Endothelial cell of umbilical vein (primary cell): ENCODE results near the gene CD74. TPM values are rescaled to one million over a fixed set of nuclear protein-coding genes. Genes with fewer than 3 reads are reported as not detected.
A peak's percentile ranks its signal among the peaks of the same experiment; 100 is the strongest.

Experiments
- BruUV-seq: library from RNA; stranded (reverse); fragments of 400-500 nt; replicated peaks from 2 replicates; lab custom pipeline; 2021; lab: Mats Ljungman, UMichigan
- CTCF ChIA-PET: fragments of 300-600, 350-600 bp; sonication (Branson Sonifier 250); formaldehyde crosslinking; loops from one replicate; lab custom pipeline; 2021; ENCODE audit warnings: antibody characterized with exemption, inconsistent platforms; lab: Charles Lee
- POLR2A ChIA-PET: fragments of 300-600, 350-600 bp; sonication (Branson Sonifier 250); formaldehyde crosslinking; loops from one replicate; lab custom pipeline; 2021; ENCODE audit warnings: antibody characterized with exemption, inconsistent platforms; lab: Charles Lee
- DNase-seq: peaks from one replicate; pipeline ENCODE4 v3.0.0-alpha.2; 2011; ENCODE audit warnings: low read depth, low spot score
- FAIRE-seq: peaks from 2 replicates; lab custom pipeline; 2011; peaks lifted over from hg19 to GRCh38; lab: Jason Lieb, UNC
- H2AFZ ChIP-seq: 2 replicates; pipeline ENCODE4 v1.6.0; 2012; ENCODE audit warnings: low read depth, low read length, control low read depth, inconsistent platforms
- H3K27ac ChIP-seq: 2 replicates; pipeline ENCODE4 v1.5.1; 2011; ENCODE audit warnings: low read depth, mild to moderate bottlenecking, control low read depth, low read length, moderate library complexity; ENCODE audit not compliant: insufficient read depth
- H3K27me3 ChIP-seq, 2 experiments: 2 replicates each; pipeline versions ENCODE4 v1.6.0 to v1.6.1; 2011; ENCODE audit warnings: low read length in 2 of 2, mixed read lengths in 1 of 2; ENCODE audit not compliant: control insufficient read depth in 2 of 2, insufficient read depth in 2 of 2
- H3K36me3 ChIP-seq, 2 experiments: 2 replicates in 1 of 2; 3 replicates in 1 of 2; pipeline ENCODE4 v1.5.1; 2011; ENCODE audit warnings: low read length in 2 of 2, mild to moderate bottlenecking in 1 of 2, moderate library complexity in 1 of 2; ENCODE audit not compliant: control insufficient read depth in 2 of 2, insufficient read depth in 2 of 2; ENCODE audit errors: extremely low read depth in 1 of 2
- H3K4me1 ChIP-seq: 3 replicates; pipeline ENCODE4 v1.5.1; 2011; ENCODE audit warnings: mild to moderate bottlenecking, low read length; ENCODE audit not compliant: control insufficient read depth, insufficient read depth; ENCODE audit errors: extremely low read depth
- H3K4me2 ChIP-seq: 2 replicates; pipeline ENCODE4 v1.6.1; 2011; ENCODE audit warnings: low read length, control low read depth, mixed read lengths; ENCODE audit not compliant: insufficient read depth
- H3K4me3 ChIP-seq, 3 experiments: fragments of 200-600 bp in 1 of 3; sonication (generic), shearing (Covaris generic) in 1 of 3; replicated peaks in 1 of 3; 2 replicates each; pipeline ENCODE4 v1.5.1; 2011 to 2016; ENCODE audit warnings: control low read depth in 3 of 3, low read length in 3 of 3, mild to moderate bottlenecking in 2 of 3, inconsistent platforms in 1 of 3, low read depth in 1 of 3, moderate library complexity in 1 of 3; ENCODE audit not compliant: insufficient read depth in 1 of 3
- H3K79me2 ChIP-seq: 2 replicates; pipeline ENCODE4 v1.6.0; 2012; ENCODE audit warnings: low read length, inconsistent platforms; ENCODE audit not compliant: control insufficient read depth, insufficient read depth
- H3K9ac ChIP-seq: replicated peaks from 2 replicates; pipeline ENCODE3; 2011; ENCODE audit warnings: low read length, control low read depth; ENCODE audit not compliant: insufficient read depth; ENCODE audit errors: extremely low read depth
- H3K9me1 ChIP-seq: replicated peaks from 3 replicates; pipeline ENCODE4 v1.6.0; 2011; ENCODE audit warnings: mild to moderate bottlenecking, low read length; ENCODE audit not compliant: control insufficient read depth, insufficient read depth; ENCODE audit errors: extremely low read depth
- H3K9me3 ChIP-seq: replicated peaks from 2 replicates; pipeline ENCODE4 v1.5.1; 2012; ENCODE audit warnings: low read length, inconsistent platforms; ENCODE audit not compliant: control insufficient read depth, insufficient read depth
- H4K20me1 ChIP-seq: replicated peaks from 2 replicates; pipeline ENCODE3; 2011; ENCODE audit warnings: mild to moderate bottlenecking, low read length; ENCODE audit not compliant: control insufficient read depth, insufficient read depth; ENCODE audit errors: extremely low read depth
- JUN ChIP-seq: IDR thresholded peaks from 2 replicates; pipeline ENCODE4 v1.6.1; 2011; ENCODE audit warnings: borderline replicate concordance, low read depth; ENCODE audit not compliant: insufficient read length, insufficient read depth
- POLR2AphosphoS5 ChIP-seq: IDR thresholded peaks from 2 replicates; pipeline ENCODE4 v1.6.1; 2012; ENCODE audit warnings: low read depth, mild to moderate bottlenecking, control low read depth, low read length, moderate library complexity; ENCODE audit not compliant: insufficient read depth
- dilution Hi-C: fragments of 300-500 bp; cut with MboI; formaldehyde crosslinking; loops from one replicate; pipeline ENCODE4 v1.15.0; 2019; ENCODE audit warnings: low sequenced_read_pairs; ENCODE audit not compliant: extremely low pct_ligation_motif_present
- intact Hi-C: fragments of 100-400 bp; cut with micrococcal nuclease; formaldehyde crosslinking; loops from one replicate; pipeline ENCODE4 v1.10.0; 2022
- polyA plus RNA-seq, 4 experiments: library from polyadenylated mRNA; depleted of rRNA in 3 of 4; stranded (reverse) in 3 of 4; unstranded in 1 of 4; fragments of >200 nt; gene quantifications; 2 replicates each; pipeline versions ENCODE4 v1.2.1 to v1.2.3, GENCODE V29; 2011 to 2012; ENCODE audit warnings: missing spikeins in 1 of 4
- total RNA-seq: library from RNA; stranded (reverse); gene quantifications from 2 replicates; pipeline ENCODE4 v1.2.3, GENCODE V29; 2021

Gene CD74
- total and polyA plus RNA-seq, 2 donors (not counting 3 experiments of a cell fraction or from before 2014, with no cell fraction given) = 0.62 to 1.3 TPM

DNA sequence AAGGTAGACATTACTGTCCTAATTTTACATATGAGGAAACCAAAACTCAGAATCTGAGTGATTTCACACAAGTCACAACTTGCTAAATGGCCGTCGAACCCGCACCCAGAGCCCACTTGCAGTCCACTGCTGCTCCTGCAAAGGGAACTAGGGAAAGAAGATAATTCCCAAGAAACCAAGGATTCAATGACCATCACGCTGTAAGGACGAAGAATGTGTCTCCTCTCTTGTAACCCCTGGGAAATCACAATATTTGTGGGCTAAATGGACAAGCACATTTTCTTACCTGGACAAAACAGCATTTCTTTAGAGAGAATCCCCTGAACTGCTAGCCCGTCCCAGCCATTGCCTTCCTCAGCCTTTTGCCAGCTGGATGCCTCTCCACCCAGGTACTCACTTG, 34.5 kb upstream of the CD74 start:
- no peak for TF ChIP-seq JUN
- TF ChIP-seq POLR2AphosphoS5 = peak; percentile 3
- Histone ChIP-seq H4K20me1 (peaks cover 4% of the 10 kb centered on the region), H3K4me3 (no peak overlapping the region), H3K9ac (no peak overlapping the region), H3K9me1 (no peaks in the 10 kb centered on the region), H3K36me3 (peaks cover 43% of the 10 kb centered on the region in 2 experiments), H3K9me3 (no peaks in the 10 kb centered on the region), H2AFZ (no peak overlapping the region), H3K27ac (no peak overlapping the region), H3K79me2 (peaks cover 41% of the 10 kb centered on the region), H3K4me1 (peaks cover 21% of the 10 kb centered on the region), H3K4me2 (peak overlapping the region; percentile 95), H3K27me3 (no peaks in the 10 kb centered on the region)
- ChIA-PET POLR2A (interaction anchor here (0.6 kb wide), 1 partner anchor 11 kb away, joined by 3 read pairs; no protein-coding TSS in a partner anchor), CTCF (interaction anchor here (1.1 kb wide), 1 partner anchor 11 kb away, joined by 3 read pairs; no protein-coding TSS in a partner anchor)
- DNase-seq (no peak), FAIRE-seq (peak; percentile 28)
- dilution Hi-C loops (no loop called here), intact Hi-C loops (no loop called here)
- BruUV-seq = no TSS peak

DNA sequence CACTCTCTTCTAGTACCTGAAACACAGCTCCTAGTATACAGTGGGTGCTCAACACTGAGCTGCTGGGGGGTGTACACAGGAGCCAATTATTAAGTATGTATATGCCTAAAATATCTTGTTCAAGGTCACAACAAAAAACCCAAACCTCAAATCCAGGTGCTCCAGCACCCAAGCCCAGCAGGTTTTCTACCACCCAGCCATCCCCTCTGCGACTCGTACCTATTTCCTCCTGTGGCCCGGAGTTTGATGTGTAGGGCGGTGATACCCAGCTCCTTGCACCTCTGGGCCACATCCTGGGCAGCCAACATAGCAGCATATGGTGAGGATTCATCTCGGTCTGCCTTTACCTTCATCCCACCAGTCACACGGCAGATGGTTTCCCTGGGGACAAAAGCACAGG, 33.9 kb upstream of the CD74 start:
- Histone ChIP-seq H3K36me3 (peaks cover 43% of the 10 kb centered on the region in 2 experiments), H3K27me3 (no peaks in the 10 kb centered on the region), H3K4me2 (no peak overlapping the region), H4K20me1 (peaks cover 4% of the 10 kb centered on the region), H2AFZ (no peak overlapping the region), H3K4me3 (no peak overlapping the region), H3K9me1 (no peaks in the 10 kb centered on the region), H3K9ac (no peak overlapping the region), H3K9me3 (no peaks in the 10 kb centered on the region), H3K4me1 (peaks cover 27% of the 10 kb centered on the region), H3K79me2 (peaks cover 41% of the 10 kb centered on the region), H3K27ac (no peak overlapping the region)
- BruUV-seq = no TSS peak
- POLR2A ChIA-PET = no interaction called here
- TF ChIP-seq POLR2AphosphoS5 = no peak
- dilution Hi-C loops = no loop called here
- CTCF ChIA-PET = interaction anchor here (1.1 kb wide), 1 partner anchor 10 kb away, joined by 3 read pairs; no protein-coding TSS in a partner anchor
- DNase-seq = no peak
- intact Hi-C loops = no loop called here
- no peak for FAIRE-seq
